GM12801 (cell line): ENCODE measurements around the gene SLC22A5.

Source experiments
- TF ChIP-seq, protein P1 (sequence below): IDR thresholded peaks from one replicate; pipeline ENCODE4 v1.5.1; 2011; ENCODE audit warnings: control low read depth; ENCODE audit not compliant: insufficient read length; ENCODE audit errors: extremely low read depth

Gene SLC22A5

GRCh38 chr5:132428484-132429462 is 59.3 kb downstream of the SLC22A5 start:
- TF ChIP-seq, protein P1, sequence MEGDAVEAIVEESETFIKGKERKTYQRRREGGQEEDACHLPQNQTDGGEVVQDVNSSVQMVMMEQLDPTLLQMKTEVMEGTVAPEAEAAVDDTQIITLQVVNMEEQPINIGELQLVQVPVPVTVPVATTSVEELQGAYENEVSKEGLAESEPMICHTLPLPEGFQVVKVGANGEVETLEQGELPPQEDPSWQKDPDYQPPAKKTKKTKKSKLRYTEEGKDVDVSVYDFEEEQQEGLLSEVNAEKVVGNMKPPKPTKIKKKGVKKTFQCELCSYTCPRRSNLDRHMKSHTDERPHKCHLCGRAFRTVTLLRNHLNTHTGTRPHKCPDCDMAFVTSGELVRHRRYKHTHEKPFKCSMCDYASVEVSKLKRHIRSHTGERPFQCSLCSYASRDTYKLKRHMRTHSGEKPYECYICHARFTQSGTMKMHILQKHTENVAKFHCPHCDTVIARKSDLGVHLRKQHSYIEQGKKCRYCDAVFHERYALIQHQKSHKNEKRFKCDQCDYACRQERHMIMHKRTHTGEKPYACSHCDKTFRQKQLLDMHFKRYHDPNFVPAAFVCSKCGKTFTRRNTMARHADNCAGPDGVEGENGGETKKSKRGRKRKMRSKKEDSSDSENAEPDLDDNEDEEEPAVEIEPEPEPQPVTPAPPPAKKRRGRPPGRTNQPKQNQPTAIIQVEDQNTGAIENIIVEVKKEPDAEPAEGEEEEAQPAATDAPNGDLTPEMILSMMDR, result no peak

DNA sequence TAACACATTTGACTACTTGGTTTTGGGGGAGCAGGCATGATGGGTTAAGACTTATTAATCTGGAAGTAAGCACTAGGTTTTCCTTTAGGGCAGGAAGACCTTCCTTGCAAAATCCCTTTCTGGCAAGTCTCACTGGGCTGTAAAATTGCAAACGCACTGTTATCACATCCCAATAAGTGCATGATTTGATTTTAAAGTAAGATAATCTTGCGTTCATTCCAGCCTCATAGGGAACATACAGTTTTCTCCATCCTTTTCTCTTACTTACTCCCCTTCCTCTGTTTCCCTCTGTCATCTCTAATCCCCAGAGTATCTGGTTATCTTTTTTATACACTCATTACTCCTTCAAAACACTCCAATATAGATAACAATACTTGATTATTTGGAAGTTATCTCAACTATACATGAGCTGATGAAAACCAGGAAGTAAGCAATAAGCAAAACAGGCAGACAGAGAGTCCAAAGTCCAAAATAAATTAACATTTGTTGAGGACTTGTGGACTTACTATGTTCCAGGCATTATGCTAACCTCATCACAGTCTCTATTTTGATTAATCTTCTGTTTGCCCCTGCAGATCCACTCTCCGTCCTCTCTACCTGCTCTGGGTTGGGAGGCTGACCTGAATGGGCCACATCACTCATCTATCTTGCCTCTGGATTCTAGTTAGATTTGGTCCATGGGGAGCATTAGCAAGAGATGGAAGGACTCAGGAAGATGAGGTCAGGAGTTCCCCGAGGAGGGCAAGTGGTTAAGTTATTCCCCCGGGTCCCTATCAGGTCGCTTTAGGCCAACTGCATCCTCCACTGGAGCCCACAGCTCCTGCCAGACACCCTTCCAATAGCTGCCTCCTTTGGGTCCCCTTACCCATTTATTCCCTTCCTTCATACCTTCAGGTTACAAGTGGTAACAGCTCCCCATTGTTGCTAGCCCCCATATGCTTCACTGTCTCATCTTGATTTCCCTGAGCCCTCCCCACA is 60.2 kb downstream of the SLC22A5 start:
- TF ChIP-seq, protein P1, result no peak

DNA sequence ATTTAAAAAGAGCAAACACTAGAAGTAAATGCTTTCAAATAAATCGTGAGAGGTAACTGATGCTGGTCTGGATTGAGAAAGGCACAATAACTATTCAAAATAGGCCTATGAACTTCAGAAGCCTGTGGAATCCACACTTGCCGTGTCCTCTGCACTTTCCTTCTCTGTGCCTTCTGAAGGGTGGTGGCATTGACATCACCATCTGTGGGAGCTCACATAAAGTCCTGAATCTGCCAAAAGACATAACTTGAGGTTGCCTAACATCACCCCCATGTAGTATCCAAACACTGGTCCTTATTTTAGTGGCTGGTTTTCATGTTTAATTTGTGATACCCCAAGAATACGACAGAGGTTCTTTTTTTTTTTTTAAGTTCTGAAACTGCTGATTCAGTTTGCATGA is 61.2 kb downstream of the SLC22A5 start:
- TF ChIP-seq, protein P1, result no peak

- TF ChIP-seq, protein P1, result no peak
Measured at GRCh38 chr5:132431632-132432031, 62.1 kb downstream of the SLC22A5 start.

DNA sequence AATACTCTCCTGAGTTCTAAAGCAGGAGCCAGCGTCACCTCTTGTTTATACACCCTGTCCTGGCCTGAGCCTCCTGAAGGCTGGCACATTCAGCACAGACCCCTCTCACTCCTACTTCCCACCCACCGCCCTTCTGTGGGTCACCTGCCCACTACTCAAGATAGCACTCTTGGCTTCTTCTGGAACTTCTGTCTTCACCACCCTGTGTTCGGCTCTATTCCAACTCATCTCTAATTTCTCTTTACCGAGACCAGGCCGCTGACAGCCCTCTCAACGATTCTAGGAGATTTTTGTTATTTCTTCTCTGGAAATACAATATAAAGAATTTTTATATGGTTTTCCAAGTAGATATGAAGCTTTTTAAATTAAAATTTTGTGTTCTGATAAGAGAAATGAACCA is 63.6 kb downstream of the SLC22A5 start:
- TF ChIP-seq, protein P1, result no peak

DNA sequence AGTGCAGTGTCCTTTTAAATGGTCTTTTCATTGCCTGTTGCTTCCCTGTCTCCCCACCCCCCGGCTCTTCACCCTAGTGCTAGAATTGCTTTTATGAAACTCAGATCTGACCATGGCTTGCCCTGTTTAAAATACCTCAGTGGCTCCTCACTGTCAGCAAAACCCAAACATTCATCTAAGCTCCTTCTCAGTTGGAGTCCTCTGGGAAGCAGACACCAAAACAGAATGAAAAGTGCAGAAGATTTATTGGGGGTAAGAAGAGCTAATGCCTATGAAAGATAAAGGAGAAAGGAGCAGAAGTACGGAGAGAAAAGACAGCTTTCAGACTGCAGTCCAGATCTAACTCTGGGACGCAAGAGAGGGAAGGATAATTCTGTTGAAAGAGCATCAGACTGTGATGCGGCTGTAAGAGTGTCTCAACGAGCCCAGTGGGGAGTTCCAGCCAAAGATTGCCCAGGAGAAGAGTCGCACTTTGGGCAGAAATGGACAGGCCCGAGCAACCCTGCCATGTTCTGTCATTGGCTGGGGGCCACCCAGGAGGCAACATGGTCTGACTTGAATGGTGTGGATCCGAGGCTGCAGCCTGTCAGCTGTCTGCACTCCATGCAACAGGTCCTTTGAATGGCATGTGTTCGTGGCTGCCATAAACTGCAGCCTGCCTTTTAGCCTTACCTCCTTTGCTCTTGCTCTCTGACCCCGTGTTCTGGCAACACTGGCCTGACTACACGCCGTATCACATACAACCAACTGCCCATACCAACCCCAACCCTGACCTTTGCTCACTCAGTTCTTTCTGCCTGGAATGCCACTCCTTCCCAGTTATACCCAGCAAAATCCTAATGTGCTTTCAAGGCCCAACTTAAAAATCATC is 65.1 kb downstream of the SLC22A5 start:
- TF ChIP-seq, protein P1, result no peak
